GM18526 (cell line): ENCODE results near the gene CHST3.

Experiments used
- POLR2A ChIP-seq: IDR thresholded peaks from 3 replicates; pipeline ENCODE4 v1.6.1; 2011; ENCODE audit not compliant: insufficient read length; ENCODE audit errors: extremely low read depth

CHST3 gene

DNA sequence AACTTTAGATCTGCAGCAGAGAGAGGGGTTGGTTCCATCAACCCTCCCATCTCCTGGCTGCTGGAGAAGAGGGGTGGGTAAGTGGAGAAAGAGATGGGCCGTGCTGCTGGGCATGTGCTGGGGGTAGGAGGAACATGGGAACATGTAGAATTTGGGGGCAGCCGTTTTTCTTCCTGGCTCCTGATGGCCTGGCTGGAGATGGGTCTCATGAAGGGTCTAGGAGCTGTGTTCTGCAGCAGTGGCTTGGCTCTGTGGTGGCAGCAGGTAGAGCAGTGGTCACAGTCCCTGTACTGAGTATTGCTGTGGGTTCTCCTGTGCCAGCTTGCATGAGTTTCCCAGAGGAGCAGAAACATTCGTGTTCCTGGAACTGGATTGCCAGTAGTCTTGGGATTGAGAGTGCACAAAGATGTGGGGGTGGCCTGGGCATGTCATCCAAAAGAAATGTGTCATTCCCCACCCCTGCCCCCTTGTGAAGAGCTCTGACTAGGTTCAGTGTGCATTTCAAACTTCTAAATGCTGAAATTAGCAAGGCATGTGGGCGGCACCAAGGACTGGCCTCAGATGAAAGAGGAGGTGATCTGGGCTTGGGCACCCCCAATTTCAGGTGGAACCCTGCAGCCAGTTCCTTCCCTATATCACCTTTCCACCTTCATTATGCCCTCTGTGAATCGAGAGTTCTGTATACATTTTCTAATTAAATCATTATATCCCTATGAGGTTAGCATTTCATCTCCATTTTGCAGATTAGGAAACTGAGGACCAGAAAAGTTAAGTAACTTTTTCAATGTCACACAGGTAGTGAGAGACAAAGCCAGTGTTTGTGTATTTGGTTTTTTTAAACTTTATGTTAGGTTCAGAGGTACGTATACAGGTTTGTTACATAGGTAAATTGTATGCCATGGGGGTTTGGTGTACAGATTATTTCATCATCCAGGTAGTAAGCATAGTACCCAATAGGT lies 2.1 kb downstream of the CHST3 start:
- no peak for TF ChIP-seq POLR2A

DNA sequence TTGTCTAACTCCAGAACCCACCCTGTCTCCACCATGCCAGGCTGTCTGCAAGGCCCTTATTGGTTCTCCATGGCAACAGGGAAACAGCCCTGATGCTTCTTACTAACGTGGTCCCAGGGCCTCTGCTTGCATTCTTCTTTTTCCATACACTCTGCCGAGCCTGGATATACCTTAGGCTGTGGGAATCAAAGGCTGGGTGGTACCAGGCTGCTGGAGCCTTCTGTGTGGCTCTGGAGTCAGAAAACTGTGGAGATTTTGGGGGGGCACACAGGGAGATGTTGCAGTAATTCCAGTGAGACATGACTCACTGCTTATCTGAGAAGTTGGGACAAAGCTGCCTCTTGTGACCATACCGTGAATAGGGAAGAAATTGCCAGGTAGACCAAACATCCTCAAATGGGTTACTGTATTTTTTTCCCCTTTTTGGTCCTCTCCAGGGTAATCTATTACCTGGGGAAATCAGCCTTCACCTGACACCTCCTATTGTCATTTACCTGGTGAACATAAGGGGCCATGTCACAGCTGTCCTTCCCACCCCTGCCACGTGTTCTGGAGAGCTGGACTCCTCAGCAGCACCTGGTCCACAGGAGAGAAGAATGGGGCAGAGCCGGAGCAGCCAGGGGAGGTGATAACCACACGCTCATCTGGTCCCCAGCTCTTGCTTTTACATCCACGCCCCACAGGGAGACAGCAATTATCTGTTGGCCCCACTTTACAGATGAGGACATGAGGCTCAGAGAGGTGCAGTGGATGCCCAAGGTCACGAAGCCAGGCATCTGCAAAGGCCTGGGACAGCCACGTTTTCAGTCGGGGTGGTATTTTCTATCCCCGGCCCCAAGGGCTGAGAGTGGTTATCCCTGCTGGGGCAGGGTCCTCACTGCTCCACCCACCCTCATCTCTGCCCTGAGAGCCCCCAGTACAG lies 4.6 kb downstream of the CHST3 start:
- TF ChIP-seq POLR2A, result no peak

DNA sequence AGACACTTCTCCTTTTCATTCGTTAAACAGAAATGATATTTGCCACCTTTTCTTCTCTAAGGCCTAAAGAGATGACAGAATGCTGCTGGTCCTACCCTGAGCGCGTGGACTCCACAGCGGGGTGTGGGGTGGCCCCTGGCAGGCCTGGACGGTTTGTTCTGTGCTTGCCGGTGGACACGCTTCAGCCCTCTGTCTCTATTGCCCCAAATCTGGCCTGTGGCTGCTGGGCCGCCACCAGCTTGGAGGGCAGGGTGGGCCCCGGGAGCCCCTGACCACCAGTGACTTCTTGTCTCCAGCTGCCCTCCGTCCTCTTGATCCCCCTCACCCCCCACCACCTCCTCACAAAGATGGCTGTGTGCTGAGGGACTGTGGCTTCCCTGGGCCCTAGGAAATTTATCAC lies 5.7 kb downstream of the CHST3 start:
- no peak for TF ChIP-seq POLR2A

DNA sequence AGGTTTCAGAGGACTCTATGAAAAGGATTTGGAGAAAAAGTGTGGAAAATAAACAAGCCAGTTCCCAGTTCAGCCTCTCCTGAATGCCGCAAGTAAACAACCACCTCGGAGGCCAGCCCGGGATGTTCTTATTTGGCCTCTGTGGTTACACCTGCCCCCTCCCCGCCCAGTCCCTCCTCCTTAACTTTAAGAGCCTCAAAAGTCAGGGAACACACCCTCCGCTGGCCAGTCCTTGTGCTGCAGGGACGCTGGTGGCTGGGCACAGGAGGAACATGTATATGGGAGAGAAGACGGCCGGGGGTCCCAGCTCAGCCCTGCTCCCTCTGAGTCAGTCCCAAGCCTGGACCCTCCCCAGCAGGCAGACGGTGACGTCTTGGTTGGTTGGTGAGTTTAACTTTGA lies 6.1 kb downstream of the CHST3 start:
- no peak for TF ChIP-seq POLR2A

DNA sequence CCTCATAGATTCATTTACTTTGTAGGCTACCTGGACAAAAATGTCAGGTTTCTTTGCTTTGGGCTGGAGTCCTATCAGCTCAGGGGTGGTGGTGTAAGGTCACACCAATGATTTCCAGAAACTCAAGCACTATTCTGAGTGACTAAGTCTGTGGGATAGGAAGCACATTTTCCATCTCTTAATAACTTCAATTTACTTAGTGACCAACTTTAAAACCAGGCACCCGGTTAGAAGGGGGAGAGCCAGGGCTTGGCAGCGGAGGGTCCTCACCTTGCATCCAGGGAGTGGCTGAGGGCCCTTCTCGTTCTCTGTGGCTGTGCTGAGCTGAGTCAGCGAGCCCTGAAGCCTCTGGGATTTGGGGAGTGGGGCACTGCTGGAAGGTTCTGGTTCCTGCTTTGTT lies 6.7 kb downstream of the CHST3 start:
- no peak for TF ChIP-seq POLR2A

DNA sequence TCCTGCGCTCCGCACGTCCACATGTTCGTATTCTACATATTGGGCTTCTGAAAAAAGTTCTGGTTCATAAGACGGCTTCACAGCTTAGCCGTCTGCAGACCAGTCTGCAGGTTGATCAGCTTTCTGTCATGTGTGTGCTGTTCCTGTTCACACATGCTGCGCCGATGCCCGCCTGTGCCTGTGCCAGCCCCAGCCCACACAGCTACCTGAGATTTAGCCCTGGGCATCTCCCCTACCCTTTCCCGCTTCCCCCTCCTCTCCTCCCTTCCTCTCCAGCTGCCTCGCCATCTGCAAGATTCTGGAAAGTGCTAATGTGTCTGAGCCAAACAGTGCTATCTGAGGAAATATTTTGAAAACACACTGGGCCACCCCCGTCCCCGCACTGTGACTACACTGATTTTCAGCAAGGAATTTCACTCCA lies 7.1 kb downstream of the CHST3 start:
- TF ChIP-seq POLR2A, result no peak

DNA sequence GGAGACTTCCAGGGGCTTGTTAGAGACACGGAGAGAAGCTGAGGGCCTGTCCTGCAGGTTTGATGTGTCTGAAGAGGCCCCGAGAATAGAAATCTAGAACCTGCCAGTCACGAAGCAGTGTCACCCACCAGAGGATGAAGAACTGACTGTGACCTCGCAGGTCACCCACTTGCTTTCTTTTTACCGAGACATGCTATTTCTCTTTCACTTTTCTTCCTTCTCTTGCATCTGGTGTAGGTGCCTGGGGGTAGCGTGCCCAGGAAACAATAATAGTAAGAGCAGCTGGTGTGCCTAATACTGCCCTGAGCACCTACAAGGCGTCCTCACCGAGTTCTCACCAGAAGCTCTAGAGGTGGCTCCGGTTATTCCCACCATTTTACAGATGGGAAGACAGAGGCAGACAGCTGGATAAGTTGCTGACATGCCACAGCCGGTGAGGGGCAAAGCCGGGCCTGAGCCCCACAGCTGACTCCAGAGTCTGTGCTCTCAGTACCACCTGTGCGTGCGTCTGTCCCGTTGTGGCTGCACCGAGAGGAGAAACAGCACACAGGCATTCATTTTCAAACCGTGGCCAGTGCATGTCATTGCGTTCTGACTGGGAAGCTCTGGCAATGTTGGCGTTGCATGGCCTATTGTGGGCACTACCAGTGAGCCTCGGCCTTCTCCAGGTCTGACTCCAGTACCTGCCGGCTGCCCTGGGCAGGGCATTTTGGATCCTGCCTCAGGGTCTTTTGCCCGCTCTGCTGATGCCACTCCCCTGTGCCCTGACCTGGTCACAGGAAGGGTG lies 7.8 kb downstream of the CHST3 start:
- no peak for TF ChIP-seq POLR2A

DNA sequence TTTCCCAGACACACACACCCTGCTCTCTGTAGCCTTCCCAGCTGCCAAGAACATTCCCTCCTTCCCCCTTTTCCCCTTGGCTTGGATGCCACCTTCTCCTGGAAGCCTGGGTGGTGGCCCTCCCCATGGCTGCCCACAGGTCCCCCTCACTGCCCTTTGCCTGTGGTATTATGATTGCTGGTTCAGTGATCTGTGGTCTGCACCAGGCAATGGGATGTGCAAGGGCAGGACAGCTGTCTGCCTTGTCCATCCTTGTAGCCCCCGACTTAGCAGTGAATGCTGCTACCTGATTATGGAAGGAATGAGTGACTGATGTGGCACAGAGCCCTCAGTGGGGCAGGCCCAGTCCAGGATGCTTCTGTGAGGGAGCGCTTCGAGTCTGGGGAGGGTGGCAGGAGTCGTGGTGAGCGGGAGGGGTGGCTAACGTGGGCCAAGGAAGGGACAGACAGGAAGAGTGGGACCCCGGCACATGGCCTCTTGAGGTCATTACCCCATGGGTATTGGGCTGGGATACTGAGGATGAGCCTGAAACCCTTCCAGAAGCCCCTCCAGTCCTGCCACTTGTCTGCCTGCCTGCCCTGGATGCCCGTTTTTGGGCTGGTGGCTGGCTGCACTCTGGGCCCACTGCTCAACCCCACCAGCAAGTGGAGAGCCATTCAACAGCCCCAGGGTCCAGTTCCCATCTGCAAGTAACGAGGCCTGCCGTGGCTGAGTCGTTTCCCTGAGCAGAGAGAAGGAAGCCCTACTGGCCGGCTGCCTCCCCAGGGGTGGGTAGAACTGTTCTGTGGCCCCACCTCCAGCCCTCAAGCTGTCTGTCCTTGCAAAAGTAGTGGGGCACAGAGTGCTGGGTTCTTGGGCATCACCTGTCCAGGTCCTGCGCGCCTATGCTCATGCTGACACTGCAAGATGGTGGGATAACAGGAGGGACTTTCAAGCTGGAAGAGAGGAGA lies 8.8 kb downstream of the CHST3 start:
- TF ChIP-seq POLR2A, result no peak

DNA sequence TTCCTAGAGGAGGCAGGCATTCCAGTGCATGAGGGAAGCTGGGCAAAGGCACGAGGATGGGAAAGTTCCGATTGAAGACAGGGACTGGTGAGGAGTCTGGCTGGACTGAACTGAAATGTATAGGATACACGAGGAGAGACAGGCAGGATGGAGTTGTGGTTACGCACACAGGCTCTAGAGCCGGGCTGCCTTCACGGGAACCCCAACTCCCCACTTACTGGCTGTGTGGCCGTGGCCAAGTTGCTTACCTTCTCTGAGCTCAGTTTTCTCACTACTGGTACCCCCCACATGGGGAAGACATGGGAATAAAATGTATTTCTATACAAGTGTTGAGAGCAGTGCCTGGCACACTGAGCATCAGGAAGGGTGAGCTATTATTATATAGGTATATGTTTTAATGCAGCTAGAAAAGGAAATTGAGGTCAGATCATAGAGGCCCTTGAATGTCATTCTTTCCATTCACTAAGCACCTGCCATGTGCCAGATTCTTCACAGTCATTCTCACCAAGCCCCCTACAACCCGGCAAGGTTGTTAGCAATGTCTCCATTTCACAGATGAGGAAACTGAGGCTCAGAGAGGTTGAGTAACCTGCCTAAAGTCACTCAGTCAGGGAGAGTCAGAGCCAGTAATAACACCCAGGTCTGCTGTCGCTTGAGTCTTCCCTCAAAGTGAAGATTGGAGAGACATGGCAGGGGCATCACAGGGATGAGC lies 9.7 kb downstream of the CHST3 start:
- TF ChIP-seq POLR2A, result no peak

DNA sequence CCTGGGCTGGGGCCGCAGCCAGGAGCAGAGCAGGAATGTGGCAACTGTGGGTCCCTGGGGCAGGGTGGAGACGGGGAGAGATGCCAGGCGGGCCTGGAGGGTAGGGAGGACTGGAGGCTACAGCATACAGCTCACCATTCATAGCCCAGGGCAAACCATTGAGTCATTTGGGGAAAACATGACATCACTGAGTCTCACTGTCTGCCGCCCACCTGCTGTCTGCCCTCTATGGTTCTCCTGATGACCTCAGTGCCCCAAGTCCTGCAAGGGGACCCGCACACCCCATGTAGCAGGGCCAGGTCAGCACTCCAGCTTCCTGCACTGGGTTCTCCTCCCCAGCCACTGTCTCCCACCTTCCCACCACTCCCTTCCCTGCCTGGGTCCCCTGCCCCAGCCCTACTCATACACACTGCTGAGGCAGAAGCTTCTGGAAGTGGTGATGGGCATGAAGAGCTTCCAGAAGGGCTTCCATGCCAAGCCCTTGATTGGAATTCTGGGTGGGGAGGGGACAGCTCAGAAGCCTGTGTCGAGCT lies 10.4 kb downstream of the CHST3 start:
- no peak for TF ChIP-seq POLR2A

DNA sequence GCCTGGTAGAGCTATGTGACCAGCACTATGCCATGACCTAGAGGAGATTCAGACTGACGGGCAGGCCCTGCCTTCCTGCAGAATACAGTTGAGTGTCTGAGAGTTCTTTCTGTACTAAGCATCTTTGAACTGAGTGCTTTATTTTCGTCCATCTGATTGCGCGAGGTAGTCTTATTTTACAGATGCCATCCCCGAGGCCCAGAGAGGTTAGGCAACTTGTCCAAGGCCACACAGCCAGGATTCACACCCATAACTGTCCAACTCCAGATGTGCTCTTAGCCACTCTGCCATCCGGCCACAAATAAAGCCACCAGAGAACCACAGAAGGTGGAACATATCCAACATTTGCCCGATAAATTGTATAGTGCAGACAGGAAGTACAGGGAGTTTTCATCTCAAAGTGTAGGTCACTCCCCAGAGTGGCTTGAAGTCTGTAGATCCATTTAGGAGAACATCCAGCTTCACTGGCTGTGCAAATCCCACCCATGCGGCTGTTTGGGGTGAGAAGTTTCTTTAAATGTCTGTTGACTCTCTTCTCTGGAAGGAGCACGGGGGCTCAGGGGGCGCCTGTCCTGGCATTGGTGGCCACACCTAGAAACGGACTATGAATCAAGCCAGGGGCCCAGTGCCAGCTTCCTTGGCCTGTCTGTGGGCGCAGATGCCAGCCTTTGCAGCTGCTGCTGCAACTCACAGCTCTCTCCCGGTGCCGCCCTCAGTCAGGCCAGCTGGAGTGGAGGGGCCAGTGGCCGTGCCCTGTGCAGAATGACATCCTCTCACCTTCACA lies 11.1 kb downstream of the CHST3 start:
- TF ChIP-seq POLR2A, result no peak
